ENCODE data around the gene CYGB. TPM values are rescaled to one million over a fixed set of nuclear protein-coding genes. Genes with fewer than 3 reads are reported as not detected.
A peak's percentile ranks its signal among the peaks of the same experiment; 100 is the strongest.

Gene CYGB
- total and polyA plus RNA-seq, 2 of the 13 experiments (the other 11 are each of a cell fraction or from before 2014, with no cell fraction given), result 18.9 to 27.1 TPM

DNA sequence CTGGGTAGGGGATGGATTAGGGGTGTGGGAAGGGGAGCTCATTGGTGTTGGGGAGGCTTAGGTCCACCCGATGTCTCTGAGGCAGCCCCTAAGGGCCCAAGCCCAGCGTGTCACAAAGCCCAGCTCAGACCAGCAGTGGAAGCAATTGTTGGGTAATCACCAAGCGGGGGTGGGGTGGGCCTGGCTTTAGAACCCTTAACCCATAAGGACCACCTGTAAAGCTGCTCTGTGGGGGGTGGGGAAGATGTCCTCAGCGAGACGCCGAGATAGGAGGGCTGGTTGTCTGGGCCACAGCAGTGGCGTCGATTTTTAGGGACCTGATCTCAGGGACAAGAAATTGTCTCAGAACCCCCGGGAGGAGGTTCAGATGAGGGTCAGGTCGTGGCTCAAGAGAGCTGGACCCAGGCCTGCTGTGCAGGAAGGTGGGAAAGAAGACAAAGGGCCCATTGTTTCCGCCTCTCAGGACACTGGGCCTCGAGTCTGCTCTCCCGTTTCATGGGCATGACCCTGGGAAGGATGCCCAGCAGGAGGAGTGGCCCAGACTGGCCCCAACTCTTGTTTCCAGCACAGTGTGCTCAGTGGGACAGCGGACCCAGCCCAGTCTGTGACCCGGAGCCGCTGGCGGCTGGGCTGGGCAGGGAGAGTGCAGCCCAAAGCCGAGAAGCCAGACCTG, 32.2 kb upstream of the CYGB start (continued):
- TF ChIP-seq, protein P1, sequence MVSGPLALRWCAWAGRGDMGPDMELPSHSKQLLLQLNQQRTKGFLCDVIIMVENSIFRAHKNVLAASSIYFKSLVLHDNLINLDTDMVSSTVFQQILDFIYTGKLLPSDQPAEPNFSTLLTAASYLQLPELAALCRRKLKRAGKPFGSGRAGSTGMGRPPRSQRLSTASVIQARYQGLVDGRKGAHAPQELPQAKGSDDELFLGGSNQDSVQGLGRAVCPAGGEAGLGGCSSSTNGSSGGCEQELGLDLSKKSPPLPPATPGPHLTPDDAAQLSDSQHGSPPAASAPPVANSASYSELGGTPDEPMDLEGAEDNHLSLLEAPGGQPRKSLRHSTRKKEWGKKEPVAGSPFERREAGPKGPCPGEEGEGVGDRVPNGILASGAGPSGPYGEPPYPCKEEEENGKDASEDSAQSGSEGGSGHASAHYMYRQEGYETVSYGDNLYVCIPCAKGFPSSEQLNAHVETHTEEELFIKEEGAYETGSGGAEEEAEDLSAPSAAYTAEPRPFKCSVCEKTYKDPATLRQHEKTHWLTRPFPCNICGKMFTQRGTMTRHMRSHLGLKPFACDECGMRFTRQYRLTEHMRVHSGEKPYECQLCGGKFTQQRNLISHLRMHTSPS (CRISPR knock-in tag; IDR thresholded peaks at IDR 0.05; ENCODE audit: low read depth), result peak; percentile 98
- TF ChIP-seq RBFOX2 (IDR thresholded peaks at IDR 0.05; ENCODE audit: low read depth, low read length), result no peak
- 0 out of 2 replicates have a peak, but pooled peaks have one; percentile 9 for TF ChIP-seq MIER2 (CRISPR knock-in tag; IDR thresholded peaks at IDR 0.05)
- TF ChIP-seq ATF7 (IDR thresholded peaks at IDR 0.05), result no peak
- TF ChIP-seq ATF7 (CRISPR knock-in tag; IDR thresholded peaks at IDR 0.05), result no peak
- TF ChIP-seq SMAD1 (CRISPR knock-in tag; IDR thresholded peaks at IDR 0.05; ENCODE audit: borderline replicate concordance, low read depth), result 0 out of 2 replicates have a peak, but pooled peaks have one; percentile 70
- 0 out of 2 replicates have a peak, but pooled peaks have one; percentile 50 for TF ChIP-seq ZMYM2 (CRISPR knock-in tag; IDR thresholded peaks at IDR 0.05)
- no peak; the same call in 1 of the 2 replicates for TF ChIP-seq KDM5B (CRISPR knock-in tag; IDR thresholded peaks at IDR 0.05; ENCODE audit: borderline replicate concordance)
- no peak for TF ChIP-seq HCFC1 (IDR thresholded peaks at IDR 0.05; ENCODE audit: low read depth, low read length)
- TF ChIP-seq ZNF33B (CRISPR knock-in tag; IDR thresholded peaks at IDR 0.05), result no peak
- TF ChIP-seq, protein P2, sequence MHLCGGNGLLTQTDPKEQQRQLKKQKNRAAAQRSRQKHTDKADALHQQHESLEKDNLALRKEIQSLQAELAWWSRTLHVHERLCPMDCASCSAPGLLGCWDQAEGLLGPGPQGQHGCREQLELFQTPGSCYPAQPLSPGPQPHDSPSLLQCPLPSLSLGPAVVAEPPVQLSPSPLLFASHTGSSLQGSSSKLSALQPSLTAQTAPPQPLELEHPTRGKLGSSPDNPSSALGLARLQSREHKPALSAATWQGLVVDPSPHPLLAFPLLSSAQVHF (CRISPR knock-in tag; IDR thresholded peaks at IDR 0.05), result no peak
- TF ChIP-seq KLF15 (CRISPR knock-in tag; IDR thresholded peaks at IDR 0.05; ENCODE audit: borderline replicate concordance), result no peak
- no peak for TF ChIP-seq GPN1 (CRISPR knock-in tag; IDR thresholded peaks at IDR 0.05; ENCODE audit: borderline replicate concordance)
- no peak for TF ChIP-seq NFYB (CRISPR knock-in tag; IDR thresholded peaks at IDR 0.05)
- TF ChIP-seq ZFY (CRISPR knock-in tag; IDR thresholded peaks at IDR 0.05), result peak; percentile 75
- TF ChIP-seq NFKB2 (CRISPR knock-in tag; IDR thresholded peaks at IDR 0.05; ENCODE audit: borderline replicate concordance), result peak; percentile 65; the same call in 1 of the 2 replicates
- TF ChIP-seq, protein P3, sequence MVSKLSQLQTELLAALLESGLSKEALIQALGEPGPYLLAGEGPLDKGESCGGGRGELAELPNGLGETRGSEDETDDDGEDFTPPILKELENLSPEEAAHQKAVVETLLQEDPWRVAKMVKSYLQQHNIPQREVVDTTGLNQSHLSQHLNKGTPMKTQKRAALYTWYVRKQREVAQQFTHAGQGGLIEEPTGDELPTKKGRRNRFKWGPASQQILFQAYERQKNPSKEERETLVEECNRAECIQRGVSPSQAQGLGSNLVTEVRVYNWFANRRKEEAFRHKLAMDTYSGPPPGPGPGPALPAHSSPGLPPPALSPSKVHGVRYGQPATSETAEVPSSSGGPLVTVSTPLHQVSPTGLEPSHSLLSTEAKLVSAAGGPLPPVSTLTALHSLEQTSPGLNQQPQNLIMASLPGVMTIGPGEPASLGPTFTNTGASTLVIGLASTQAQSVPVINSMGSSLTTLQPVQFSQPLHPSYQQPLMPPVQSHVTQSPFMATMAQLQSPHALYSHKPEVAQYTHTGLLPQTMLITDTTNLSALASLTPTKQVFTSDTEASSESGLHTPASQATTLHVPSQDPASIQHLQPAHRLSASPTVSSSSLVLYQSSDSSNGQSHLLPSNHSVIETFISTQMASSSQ (IDR thresholded peaks at IDR 0.05; ENCODE audit: low read depth), result no peak
- TF ChIP-seq, protein P3 (CRISPR knock-in tag; IDR thresholded peaks at IDR 0.05; ENCODE audit: borderline replicate concordance), result peak; percentile 55; the same call in 1 of the 2 replicates
- TF ChIP-seq SUZ12 (IDR thresholded peaks at IDR 0.05; ENCODE audit: low read depth, low read length), result no peak
- TF ChIP-seq, protein P4, sequence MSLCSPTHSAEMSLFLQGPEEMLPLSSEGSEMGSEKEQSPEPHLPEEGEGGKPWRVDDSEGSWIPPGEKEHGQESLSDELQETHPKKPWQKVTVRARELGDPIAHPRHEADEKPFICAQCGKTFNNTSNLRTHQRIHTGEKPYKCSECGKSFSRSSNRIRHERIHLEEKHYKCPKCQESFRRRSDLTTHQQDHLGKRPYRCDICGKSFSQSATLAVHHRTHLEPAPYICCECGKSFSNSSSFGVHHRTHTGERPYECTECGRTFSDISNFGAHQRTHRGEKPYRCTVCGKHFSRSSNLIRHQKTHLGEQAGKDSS (CRISPR knock-in tag; IDR thresholded peaks at IDR 0.05; ENCODE audit: borderline replicate concordance, low read depth), result peak; percentile 45; the same call in 1 of the 2 replicates
- no peak for TF ChIP-seq ZNF264 (CRISPR knock-in tag; IDR thresholded peaks at IDR 0.05)
- no peak for TF ChIP-seq MAF1 (CRISPR knock-in tag; IDR thresholded peaks at IDR 0.05; ENCODE audit: borderline replicate concordance)
- peak; percentile 41; the same call in 1 of the 2 replicates for TF ChIP-seq ATF7-NPFF (CRISPR knock-in tag; IDR thresholded peaks at IDR 0.05; ENCODE audit: low read depth)
